CD4-positive, alpha-beta T cell treated with Interferon alpha-2 for 1 hour (primary cell): ENCODE results near the gene CNGA2.

Experiments
- DNase-seq, 2 donors: peaks; one replicate each; pipeline ENCODE4 v3.0.0-alpha.2; 2020 to 2022

CNGA2 gene

DNA sequence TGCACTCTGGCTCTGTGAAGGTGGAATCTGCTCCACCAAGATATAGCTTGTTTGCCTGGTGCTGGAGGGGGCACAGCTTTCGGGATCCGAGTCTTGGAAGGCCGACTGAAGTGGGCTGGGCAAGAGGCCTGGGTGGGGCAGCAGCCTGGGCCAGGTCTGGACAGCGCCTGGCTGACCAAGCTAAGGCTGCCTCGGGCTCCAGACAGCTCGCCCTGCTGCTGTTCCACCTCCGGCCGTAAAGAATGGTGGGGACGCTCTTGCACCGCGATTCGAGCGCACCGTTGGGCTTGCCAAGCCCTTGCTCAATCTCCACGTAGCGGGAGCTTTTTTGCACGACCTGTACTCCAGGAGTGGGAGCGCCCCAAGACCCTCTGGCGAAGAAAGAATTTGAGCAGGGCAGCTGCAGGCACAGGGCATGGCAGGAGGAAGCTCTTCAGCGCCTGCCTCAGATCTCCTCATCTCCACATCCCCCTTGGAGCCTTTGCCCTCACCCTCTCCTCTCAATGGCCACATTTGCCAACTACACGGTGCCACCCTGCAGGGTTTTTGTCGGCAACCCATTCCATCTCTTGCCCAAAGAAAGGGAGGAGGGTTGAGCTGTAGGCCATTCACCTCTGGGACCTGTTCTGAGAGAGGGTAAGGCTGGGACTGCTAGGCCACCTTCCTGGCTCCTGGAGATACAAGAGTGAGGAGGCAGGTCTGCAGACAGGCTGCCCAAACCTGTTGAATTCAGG lies 18.9 kb downstream of the CNGA2 start:
- DNase-seq, result no peak

GRCh38 chrX:151754047-151754429 lies 19.5 kb downstream of the CNGA2 start:
- DNase-seq, result no peak

DNA sequence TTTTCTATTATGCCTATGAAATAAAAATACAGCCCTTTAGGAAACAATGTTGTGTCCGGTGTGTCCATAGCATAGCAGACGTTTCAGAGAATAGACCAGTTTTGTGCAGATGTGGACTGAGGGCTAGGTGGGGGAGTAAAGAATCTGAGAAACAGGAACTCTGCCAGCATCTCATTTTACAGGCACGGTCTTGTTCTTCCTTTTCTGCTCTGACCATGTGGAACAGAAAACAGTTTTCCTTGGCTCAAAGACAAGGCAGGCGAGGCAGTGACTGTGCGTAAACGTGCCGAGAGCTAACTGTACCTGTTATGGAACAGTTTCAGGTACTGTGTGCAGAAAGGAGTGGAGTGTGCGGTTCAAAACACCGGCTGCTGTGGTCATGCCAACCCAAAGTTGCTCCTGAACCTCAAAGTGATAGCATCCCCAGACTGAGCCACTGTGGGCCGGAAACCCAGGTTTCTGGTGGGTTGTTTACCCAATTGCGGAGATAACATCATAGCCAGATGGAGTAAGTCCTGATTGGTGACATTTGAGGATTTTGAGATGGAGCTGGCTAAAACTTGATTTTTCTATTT lies 20.2 kb downstream of the CNGA2 start:
- no peak for DNase-seq

DNA sequence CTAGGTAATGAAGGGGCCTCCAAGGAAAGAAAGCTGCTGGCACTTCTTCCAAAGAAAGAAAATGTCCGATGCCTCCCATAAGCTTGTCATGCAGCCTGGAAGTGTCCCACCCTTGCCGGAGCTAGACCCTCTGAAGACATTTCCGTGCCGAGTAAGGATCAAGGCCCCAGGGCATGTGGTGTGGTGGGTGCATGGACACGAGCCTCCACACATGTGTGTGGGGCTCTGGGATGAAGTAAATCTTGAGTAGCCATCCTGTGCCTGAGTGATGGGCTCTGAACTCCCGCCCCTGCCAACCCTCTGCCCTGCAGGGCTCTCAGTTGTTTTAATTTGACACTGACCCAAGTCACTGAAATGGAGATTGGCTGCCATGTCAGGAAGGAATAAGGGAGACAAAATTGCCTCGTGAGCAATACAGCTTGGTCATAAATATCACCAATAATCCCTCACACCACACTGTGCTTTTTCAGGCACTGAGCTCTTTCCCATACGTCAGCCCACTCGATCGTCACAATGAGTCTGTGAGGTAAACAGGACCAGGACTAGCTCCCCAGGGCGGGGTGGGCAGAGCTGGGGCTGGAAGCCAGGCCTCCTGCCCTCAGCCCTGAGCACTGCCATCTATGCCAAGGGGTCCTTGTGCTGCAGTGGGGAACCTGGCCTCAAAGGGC lies 24.6 kb downstream of the CNGA2 start:
- DNase-seq, result no peak

- DNase-seq, result no peak
These were observed 28.3 kb downstream of the CNGA2 start for GRCh38 chrX:151762802-151763201.

DNA sequence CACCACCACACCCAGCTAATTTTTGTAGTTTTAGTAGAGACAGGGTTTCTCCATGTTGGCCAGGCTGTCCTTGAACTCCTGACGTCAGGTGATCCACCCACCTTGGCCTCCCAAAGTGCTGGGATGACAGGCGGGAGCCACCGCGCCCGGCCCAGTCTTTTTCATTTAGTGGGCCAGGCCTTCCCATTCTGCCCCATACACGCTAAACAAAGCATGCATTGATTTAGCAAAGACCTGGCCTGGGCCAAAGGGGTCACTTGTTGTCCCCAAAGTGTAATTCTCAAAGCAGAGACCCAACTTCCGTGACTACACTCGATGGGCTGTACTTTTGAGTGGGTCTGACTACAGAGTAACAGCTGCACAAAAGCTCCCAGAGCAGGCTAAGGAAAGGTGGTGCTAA lies 29.2 kb downstream of the CNGA2 start:
- no peak for DNase-seq

GRCh38 chrX:151765026-151765425 lies 30.5 kb downstream of the CNGA2 start:
- no peak for DNase-seq

DNA sequence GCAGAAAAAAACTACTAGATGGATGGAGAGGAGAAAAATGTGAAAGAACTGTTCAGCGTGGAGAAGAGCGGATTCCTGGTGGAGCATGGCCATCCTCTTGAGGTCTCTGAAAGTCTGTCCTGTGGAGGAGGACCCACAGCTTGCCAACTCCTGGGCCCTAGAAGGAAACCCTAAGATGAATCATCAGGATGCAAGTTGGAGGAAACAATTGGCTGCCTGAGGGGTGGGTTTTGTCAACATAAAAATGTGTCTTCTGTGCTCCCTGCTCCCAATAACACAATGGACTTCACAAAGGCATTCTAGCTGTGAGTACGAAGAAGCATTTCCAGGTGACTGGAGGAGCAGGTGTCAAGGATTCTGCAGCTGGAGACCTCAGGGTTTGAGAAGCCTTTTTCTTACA lies 37.2 kb downstream of the CNGA2 start:
- DNase-seq, result no peak

DNA sequence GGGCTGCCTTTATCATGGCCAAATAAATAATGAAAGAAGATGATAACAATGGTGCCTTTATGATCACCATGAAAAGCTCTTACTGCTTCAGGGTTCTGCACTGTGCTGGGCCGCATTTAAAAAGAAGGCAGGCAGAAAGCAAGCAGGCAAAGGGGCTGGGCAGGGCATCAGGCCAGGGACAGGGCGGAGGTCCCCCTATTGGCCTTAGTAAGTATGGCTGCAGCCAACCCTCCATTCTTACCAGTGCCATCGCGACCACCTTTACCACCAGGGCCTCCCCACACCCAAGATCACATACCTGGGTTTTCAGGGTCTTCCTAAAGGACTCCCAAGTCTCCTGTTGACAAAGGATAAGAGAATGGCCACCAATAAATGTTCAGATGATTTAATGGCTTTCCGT lies 38.9 kb downstream of the CNGA2 start:
- no peak for DNase-seq

- DNase-seq, result no peak
These were observed 39.9 kb downstream of the CNGA2 start for GRCh38 chrX:151774421-151774820.

DNA sequence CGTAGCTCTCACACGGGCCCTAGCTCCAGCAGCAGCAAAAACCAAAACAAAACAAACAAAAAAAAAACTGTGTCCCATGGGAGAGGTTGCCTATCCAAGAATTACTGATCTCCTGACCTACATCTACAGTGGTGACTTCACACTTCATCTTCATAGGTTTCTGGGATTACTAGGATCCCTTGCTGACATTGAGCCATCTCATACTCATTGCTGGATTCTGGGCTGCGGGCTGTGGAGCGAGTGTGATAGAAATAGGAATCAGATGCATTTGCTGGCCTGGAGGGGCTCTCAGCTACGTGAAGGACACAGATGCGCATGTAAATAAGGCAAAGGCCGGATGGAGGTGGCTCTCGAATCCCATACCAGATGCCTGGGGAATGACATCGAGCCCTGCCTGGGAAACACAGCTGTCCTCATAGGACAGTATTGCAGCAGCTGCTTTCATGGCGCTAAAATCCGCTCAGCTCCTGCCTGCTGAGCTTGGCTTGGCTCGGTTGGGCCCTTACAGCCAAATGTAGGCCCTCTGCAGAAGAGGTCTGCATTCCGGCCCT lies 41.7 kb downstream of the CNGA2 start:
- no peak for DNase-seq

- DNase-seq, result no peak
These were observed 42.4 kb downstream of the CNGA2 start for GRCh38 chrX:151776936-151777335.

DNA sequence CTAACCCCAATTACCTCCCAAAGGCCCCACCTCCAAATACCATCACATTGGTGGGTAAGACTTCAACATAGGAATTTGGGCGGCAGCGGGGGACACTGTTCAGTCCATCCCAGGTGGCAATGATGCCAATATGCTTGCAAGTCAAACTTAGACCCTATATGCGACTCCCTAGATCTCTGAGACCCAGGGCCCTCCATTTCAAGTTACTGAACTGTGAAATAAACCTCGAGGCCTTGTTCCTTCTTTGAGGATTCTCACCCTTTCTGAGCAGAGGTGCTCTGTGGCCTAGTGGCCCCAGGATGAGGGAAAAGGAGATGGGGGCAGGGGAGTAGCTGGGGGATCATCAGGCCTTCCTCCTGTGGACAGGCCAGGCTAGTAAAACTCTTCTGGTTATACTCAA lies 44.7 kb downstream of the CNGA2 start:
- no peak for DNase-seq

DNA sequence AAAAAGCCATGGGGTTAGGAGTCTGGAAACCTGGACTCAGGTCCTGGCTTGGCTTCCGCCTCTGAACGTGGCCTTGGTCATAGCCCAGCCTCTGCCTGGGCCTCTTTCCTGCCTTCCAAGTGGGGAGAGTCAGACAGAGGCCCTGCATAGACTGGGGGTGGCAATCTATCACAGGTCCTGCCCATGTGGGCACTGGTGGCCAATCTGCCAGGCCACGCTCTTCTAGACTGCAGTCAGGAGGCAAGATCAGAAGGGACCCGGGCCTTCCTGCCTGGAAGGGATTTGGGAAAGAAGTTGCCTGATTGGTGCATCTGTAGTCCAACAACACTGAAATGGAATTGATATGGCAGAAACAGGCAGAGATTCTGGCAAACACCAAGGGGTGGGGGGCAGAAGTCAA lies 46.1 kb downstream of the CNGA2 start:
- DNase-seq, result no peak

- no peak for DNase-seq
These were observed 54.7 kb downstream of the CNGA2 start for GRCh38 chrX:151789179-151789800.

DNA sequence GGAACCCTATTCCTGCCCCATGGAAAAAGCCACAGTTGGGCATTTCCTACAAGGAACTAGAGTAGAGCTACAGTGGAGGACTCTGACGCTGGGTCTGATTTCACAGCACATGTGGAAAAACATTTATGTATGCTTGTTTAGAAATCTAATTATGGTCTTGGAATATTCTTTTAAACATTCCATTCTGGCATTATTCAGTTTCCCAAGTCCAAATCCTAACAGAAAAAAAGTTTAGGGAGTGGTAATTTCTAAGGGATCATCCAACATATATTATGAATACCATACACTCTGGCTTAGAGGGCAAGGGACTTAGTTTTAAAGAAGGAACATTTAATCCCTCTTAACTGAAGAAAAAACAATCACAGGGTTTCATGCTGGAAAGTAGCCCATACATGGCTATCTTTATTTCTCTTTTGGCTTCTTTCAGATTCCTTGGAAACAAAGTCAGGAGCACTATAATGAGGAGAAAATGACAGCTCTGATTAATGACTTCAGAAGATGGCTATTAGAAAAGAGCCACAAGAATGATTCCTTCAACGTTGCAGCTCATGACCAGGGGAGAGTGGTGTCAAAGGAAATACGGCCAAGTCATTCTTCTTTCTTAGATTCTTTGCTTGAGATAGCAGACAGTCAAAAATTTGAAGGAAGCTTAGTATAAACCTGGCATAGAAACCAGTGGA lies 56.1 kb downstream of the CNGA2 start:
- DNase-seq, result no peak

- no peak for DNase-seq
These were observed 57.4 kb downstream of the CNGA2 start for GRCh38 chrX:151791961-151792360.

DNA sequence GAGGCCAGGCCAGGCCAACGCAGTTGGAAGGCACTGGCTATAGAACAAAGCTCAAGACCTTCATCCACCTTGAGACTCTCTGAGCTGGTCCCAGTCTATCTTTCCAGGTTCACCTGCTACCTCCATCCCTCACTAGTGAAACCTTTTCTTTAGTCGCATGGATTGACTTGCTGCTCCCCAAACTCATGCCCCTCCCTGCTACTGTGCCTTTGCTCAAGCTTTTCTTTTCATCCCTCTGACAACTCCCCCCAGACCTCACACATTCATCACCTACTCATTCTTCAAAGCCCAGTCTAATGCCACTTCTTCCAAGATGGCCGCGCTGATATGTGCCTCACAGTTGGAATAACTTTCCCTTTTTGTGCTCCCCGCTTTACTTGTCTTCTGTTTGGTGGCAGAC lies 58.0 kb downstream of the CNGA2 start:
- DNase-seq, result no peak

DNA sequence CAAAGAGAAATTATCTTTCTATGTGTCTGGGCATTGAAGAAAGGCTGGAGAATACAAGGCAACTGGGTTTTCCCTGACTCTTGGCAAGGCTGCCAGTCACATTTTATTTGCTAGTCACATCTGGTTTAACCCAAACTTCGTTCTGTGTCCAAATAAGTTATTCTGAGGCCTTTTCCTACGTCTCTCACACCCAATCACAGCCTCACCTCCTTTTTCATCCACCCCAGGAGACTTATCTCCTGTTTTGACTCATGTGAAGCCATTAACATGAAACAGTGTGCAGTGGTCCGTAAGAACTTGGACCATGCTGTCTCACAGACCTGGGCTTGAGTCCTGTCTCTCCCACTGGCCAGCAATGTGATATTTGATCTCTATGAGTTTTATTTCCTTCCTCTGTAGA lies 59.3 kb downstream of the CNGA2 start:
- no peak for DNase-seq
